ENCODE data around the gene RLBP1.

DNA sequence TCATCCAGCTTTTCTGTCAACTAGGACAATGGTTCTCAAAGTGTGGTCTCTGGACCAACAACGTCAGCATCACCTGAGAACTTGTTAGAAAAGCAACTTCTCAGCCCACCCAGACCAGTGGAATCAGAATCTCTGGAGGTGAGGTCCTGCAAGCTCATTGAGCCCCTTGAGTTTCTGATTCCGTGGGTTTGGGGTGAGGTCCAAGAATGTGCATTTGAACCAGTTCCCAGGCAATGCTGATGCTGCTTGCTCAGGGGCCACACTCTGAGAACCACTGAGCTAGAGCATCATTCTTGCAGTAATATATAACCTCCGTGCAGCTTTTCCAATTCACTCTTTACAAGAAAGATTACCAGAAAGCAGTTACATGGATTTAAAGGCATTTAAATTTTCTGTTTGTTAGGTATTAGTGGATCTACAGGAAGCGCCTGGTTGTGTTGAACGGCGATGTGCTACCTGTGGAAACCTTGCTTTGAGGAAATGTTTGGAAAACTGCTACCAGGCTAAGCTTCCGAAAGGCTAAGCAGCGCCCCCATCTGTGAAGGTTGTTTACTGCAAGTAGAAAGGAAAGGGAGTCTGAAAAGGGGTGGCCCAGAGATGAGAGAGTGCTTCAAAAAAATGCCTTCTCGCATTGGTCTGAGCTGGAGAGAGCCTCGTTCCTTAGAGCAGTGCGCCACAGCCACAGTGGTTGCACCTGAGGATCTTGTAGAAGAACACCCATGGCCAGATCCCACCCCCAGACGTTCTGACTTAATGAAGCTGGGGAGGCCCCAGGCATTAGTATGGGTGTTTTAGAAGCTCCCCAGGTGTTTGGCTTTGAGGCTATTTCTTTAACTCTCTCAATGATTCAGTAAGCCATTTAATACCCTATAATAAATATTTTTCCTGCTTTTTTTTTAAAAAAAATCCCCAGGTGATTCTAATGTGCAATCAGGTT, 50.0 kb downstream of the RLBP1 start:
- TF ChIP-seq, protein P1, sequence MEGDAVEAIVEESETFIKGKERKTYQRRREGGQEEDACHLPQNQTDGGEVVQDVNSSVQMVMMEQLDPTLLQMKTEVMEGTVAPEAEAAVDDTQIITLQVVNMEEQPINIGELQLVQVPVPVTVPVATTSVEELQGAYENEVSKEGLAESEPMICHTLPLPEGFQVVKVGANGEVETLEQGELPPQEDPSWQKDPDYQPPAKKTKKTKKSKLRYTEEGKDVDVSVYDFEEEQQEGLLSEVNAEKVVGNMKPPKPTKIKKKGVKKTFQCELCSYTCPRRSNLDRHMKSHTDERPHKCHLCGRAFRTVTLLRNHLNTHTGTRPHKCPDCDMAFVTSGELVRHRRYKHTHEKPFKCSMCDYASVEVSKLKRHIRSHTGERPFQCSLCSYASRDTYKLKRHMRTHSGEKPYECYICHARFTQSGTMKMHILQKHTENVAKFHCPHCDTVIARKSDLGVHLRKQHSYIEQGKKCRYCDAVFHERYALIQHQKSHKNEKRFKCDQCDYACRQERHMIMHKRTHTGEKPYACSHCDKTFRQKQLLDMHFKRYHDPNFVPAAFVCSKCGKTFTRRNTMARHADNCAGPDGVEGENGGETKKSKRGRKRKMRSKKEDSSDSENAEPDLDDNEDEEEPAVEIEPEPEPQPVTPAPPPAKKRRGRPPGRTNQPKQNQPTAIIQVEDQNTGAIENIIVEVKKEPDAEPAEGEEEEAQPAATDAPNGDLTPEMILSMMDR (IDR thresholded peaks at IDR 0.05 in 8 of 11, conservative IDR thresholded peaks at IDR 0.05 in 3 of 11) = peak; percentile 30 to 81 (median 63)
- TF ChIP-seq POLR2A (IDR thresholded peaks at IDR 0.05) (no peak), POLR2AphosphoS5 (IDR thresholded peaks at IDR 0.05) (peak in 1 of 3 donors; percentile 9)
